Breast epithelium (tissue), 4 donors: ENCODE results near the gene ARHGEF19. TPM values are rescaled to one million over a fixed set of nuclear protein-coding genes. Genes with fewer than 3 reads are reported as not detected.
"Not testable (repeated sequence)": the region's sequence is repeated elsewhere in the genome, so short reads cannot be mapped to it uniquely, and the experiment has no call there.

ENCODE experiments used
- DNase-seq, 2 donors: peaks; one replicate each; pipeline ENCODE4 v3.0.0-alpha.2; 2019; ENCODE audit warnings: low spot score in 2 of 2
- H3K27ac ChIP-seq, 2 donors: fragments of 200-600 bp; sonication (generic) in 1 of 2; one replicate each; pipeline ENCODE4 v1.5.1; 2016 to 2019; ENCODE audit warnings: mild to moderate bottlenecking in 1 of 2
- H3K27me3 ChIP-seq, 2 donors: fragments of 200-600 bp; sonication (generic) in 1 of 2; one replicate each; pipeline versions ENCODE4 v1.5.1 to v1.6.0; 2017 to 2019; ENCODE audit warnings: control low read depth in 1 of 2, mild to moderate bottlenecking in 1 of 2
- H3K36me3 ChIP-seq: fragments of 200-600 bp; one replicate; pipeline ENCODE4 v1.5.1; 2019
- H3K4me1 ChIP-seq, 2 donors: fragments of 200-600 bp; sonication (generic); one replicate each; pipeline ENCODE4 v1.5.1; 2016 to 2019; ENCODE audit warnings: control low read depth in 1 of 2
- H3K4me3 ChIP-seq, 3 donors: fragments of 200-600 bp; sonication (generic); 1 replicate in 2 of 3; 2 replicates in 1 of 3; pipeline ENCODE4 v1.5.1; 2016 to 2019; ENCODE audit warnings: mild to moderate bottlenecking in 3 of 3, moderate library complexity in 2 of 3
- H3K9me3 ChIP-seq, 2 donors: fragments of 200-600 bp; sonication (generic) in 1 of 2; one replicate each; pipeline ENCODE4 v1.5.1; 2016 to 2019; ENCODE audit warnings: control low read depth in 1 of 2
- POLR2A ChIP-seq: fragments of 450-650 bp; IDR thresholded peaks from one replicate; pipeline ENCODE4 v1.6.1; 2016; ENCODE audit warnings: antibody characterized with exemption, mild to moderate bottlenecking, moderate library complexity
- POLR2AphosphoS5 ChIP-seq, 3 donors: sonication (generic); formaldehyde crosslinking; IDR thresholded peaks; one replicate each; pipeline ENCODE4 v1.6.1; 2017; ENCODE audit warnings: antibody characterized with exemption in 3 of 3
- intact Hi-C: fragments of 100-400 bp; cut with DNase I; formaldehyde crosslinking; loops from one replicate; pipeline ENCODE4 v1.15.1; 2023; ENCODE audit warnings: low total_unique reads
- total RNA-seq, 3 donors: library from RNA; depleted of rRNA; stranded (reverse); fragments of >200 nt; gene quantifications; one replicate each; pipeline ENCODE4 v1.1.0, GENCODE V29; 2016
- TF ChIP-seq, protein P1 (sequence below), 3 donors: fragments of 450-650 bp; IDR thresholded peaks; one replicate each; pipeline ENCODE4 v1.5.1; 2016 to 2017; ENCODE audit warnings: antibody characterized with exemption in 3 of 3, mild to moderate bottlenecking in 3 of 3, moderate library complexity in 3 of 3

The ARHGEF19 gene
- total RNA-seq, 3 donors from 2014 or later = 7.5 to 18.0 (median 12.9) TPM

DNA sequence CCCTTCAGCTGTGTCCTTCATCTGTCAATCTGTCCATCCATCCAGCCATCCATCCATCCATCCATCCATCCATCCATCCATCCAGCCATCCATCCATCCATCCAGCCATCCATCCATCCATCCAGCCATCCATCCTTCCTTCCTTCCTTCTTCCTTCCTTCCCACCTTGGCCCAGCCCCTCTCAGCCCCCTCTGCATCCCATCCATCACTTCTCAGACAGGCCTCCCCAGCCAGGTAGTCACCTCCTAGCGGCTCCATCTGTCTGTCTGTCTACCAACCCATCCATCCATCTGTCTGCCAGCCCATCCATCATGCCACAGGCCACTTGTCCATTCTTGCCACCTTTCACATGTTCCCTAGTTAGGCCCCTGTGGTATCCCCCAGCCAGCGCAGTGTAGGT lies 46.3 kb downstream of the ARHGEF19 start:
- TF ChIP-seq, protein P1, sequence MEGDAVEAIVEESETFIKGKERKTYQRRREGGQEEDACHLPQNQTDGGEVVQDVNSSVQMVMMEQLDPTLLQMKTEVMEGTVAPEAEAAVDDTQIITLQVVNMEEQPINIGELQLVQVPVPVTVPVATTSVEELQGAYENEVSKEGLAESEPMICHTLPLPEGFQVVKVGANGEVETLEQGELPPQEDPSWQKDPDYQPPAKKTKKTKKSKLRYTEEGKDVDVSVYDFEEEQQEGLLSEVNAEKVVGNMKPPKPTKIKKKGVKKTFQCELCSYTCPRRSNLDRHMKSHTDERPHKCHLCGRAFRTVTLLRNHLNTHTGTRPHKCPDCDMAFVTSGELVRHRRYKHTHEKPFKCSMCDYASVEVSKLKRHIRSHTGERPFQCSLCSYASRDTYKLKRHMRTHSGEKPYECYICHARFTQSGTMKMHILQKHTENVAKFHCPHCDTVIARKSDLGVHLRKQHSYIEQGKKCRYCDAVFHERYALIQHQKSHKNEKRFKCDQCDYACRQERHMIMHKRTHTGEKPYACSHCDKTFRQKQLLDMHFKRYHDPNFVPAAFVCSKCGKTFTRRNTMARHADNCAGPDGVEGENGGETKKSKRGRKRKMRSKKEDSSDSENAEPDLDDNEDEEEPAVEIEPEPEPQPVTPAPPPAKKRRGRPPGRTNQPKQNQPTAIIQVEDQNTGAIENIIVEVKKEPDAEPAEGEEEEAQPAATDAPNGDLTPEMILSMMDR (IDR thresholded peaks at IDR 0.05) = no peak
- TF ChIP-seq POLR2AphosphoS5 (IDR thresholded peaks at IDR 0.05) = no peak
- TF ChIP-seq POLR2A = no peak
- H3K4me1 ChIP-seq = peaks cover 0 to 6% of the 10 kb centered on the region in 2 donors
- no peaks in the 10 kb centered on the region for H3K36me3 ChIP-seq
- H3K4me3 ChIP-seq = no peak overlapping the region
- no peaks in the 10 kb centered on the region for H3K27me3 ChIP-seq
- peak overlapping the region in 1 of 2 donors; percentile 87 for H3K27ac ChIP-seq
- H3K9me3 ChIP-seq = no peaks in the 10 kb centered on the region
- intact Hi-C loops = no loop called here
- no peak for DNase-seq

DNA sequence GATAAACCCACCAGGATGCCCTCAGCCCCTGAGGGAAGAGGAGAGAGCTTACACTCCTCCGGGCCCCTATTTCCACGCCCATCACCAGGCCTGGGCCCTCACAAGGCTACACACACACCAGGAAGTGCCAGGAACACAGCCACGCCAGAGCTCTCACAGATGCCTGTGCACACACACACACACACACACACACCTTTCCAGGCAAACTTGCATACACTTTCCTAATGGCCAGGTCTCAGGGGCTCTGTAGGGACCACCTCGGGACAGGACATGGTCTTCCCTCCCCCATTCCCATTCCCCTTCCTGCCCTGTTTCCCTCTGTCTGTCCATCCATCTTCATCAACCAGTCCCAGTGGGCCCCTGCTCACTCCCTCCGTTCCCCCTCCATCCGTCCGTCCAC lies 46.9 kb downstream of the ARHGEF19 start:
- peaks cover 0 to 6% of the 10 kb centered on the region in 2 donors for H3K4me1 ChIP-seq
- H3K27ac ChIP-seq = peak overlapping the region; percentile 78 to 87
- no peaks in the 10 kb centered on the region for H3K27me3 ChIP-seq
- TF ChIP-seq, protein P1 (IDR thresholded peaks at IDR 0.05) = no peak
- TF ChIP-seq POLR2AphosphoS5 (IDR thresholded peaks at IDR 0.05) (no peak), POLR2A (no peak)
- no peaks in the 10 kb centered on the region for H3K9me3 ChIP-seq
- H3K4me3 ChIP-seq = no peak overlapping the region
- intact Hi-C loops = no loop called here
- DNase-seq = no peak
- no peaks in the 10 kb centered on the region for H3K36me3 ChIP-seq

DNA sequence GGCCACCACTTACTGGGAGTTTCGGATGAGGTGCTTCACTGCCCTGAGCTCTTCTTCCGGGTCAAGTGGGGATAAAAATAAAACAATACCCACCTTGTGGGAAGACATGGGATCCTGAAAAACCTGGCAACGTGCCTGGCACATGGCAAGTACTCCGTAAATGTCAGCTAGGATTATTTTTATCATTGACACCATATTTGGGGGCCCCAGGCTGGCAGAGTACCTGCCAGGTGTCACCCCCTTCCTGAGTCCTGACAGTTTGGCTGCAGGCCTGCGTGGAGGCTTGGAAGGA lies 47.4 kb downstream of the ARHGEF19 start:
- intact Hi-C loops = no loop called here
- H3K27ac ChIP-seq = peak overlapping the region; percentile 78 to 87
- no peak for DNase-seq

DNA sequence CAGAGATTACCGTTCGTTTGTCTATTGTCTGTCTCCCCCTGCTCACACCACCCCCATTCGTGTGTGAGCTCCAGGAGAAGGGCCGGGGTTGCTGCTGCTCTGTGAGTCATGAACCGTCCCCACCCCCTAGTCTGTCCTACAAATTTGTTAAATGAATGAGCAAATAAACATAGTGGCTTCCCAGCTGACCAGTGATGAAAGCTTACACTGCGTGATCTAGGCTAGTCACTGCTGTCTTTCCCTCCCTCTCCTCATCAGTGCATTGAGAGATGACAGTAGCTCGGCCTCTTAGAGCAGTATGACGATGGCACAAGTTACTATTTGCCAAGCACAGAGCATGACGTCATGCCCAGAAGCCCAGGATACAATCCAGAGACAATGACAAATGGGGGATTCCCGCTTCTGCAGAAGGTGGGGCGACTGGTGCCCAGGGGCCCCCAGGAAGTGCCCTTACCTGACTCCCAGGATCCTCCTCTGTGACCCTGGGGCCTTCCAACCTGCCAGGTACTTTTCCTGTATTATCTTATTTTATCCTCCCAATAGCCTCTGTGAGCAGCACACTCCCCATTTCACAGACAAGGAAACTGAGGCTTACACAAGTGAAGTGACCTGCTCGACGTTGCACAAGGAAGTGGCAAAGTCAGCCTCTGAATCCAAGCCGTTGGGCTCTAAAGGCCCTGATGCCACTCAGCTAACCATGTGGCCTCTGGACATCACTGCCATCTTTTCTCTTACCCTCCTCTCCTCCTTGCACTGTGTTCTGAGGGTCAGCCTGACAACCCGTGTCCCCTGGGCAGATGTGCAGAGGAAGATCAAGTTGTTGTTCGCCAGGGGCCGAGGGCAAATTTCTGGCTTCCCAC lies 48.0 kb downstream of the ARHGEF19 start:
- no peak for DNase-seq
- Histone ChIP-seq H3K36me3 (no peaks in the 10 kb centered on the region), H3K4me3 (no peak overlapping the region), H3K4me1 (peaks cover 0 to 6% of the 10 kb centered on the region in 2 donors), H3K27me3 (no peaks in the 10 kb centered on the region), H3K9me3 (no peaks in the 10 kb centered on the region), H3K27ac (peak overlapping the region; percentile 78 to 87)
- peak in 2 of 3 donors; percentile 7 to 35 for TF ChIP-seq POLR2AphosphoS5 (IDR thresholded peaks at IDR 0.05)
- TF ChIP-seq, protein P1 (IDR thresholded peaks at IDR 0.05) = no peak
- intact Hi-C loops = no loop called here

More for the DNA sequence above, 47.4 kb downstream of the ARHGEF19 start:
- TF ChIP-seq, protein P1 (IDR thresholded peaks at IDR 0.05) = no peak
- TF ChIP-seq POLR2AphosphoS5 (IDR thresholded peaks at IDR 0.05) (no peak), POLR2A (no peak)
- no peaks in the 10 kb centered on the region for H3K36me3 ChIP-seq
- H3K4me3 ChIP-seq = no peak overlapping the region
- no peaks in the 10 kb centered on the region for H3K9me3 ChIP-seq
- H3K27me3 ChIP-seq = no peaks in the 10 kb centered on the region
- peaks cover 0 to 6% of the 10 kb centered on the region in 2 donors for H3K4me1 ChIP-seq

DNA sequence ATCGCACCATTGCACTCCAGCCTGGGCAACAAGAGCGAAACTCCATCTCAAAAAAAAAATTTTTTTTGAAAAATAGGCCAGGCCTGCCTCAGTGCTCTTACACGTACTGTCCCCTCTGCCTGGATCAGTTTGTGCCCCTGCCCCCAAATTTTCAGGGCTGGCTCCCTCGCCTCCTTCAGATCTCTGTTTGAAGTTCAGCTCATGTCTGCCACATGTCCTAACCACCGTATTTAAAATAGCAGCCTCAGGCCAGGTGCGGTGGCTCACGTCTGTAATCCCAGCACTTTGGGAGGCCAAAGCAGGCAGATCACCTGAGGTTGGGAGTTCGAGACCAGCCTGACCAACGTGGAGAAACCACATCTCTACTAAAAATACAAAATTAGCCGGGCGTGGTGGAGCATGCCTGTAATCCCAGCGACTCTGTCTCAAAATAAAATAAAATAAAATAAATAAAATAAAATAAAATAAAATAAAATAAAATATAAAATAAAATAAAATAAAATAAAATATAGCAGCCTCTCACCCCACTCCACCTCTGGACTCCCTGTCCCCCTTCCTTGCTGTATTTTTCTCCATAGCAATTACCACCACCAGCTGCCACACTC lies 48.7 kb downstream of the ARHGEF19 start:
- H3K4me3 ChIP-seq, H3K9me3 ChIP-seq, intact Hi-C loops: not testable (repeated sequence)

More for the DNA sequence above, 48.7 kb downstream of the ARHGEF19 start:
- H3K36me3 ChIP-seq, H3K4me1 ChIP-seq, H3K27me3 ChIP-seq, DNase-seq: not testable (repeated sequence)
- H3K27ac ChIP-seq = peak overlapping the region in 1 of 2 donors; percentile 87
